Measurements from ENCODE around the gene RSPH4A. TPM values are rescaled to one million over a fixed set of nuclear protein-coding genes. Genes with fewer than 3 reads are reported as not detected.

The RSPH4A gene
- total and polyA plus RNA-seq, 2 experiments from 2014 or later = 0.46 to 0.83 TPM

- no peak for TF ChIP-seq EZH2phosphoT487 (IDR thresholded peaks at IDR 0.05; ENCODE audit: low read depth, severe bottlenecking, unreplicated experiment)
- TF ChIP-seq, protein P1, sequence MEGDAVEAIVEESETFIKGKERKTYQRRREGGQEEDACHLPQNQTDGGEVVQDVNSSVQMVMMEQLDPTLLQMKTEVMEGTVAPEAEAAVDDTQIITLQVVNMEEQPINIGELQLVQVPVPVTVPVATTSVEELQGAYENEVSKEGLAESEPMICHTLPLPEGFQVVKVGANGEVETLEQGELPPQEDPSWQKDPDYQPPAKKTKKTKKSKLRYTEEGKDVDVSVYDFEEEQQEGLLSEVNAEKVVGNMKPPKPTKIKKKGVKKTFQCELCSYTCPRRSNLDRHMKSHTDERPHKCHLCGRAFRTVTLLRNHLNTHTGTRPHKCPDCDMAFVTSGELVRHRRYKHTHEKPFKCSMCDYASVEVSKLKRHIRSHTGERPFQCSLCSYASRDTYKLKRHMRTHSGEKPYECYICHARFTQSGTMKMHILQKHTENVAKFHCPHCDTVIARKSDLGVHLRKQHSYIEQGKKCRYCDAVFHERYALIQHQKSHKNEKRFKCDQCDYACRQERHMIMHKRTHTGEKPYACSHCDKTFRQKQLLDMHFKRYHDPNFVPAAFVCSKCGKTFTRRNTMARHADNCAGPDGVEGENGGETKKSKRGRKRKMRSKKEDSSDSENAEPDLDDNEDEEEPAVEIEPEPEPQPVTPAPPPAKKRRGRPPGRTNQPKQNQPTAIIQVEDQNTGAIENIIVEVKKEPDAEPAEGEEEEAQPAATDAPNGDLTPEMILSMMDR (IDR thresholded peaks at IDR 0.05; ENCODE audit: poor library complexity) = no peak
- no peak for TF ChIP-seq EZH2 (IDR thresholded peaks at IDR 0.05; ENCODE audit: borderline replicate concordance)
- DNase-seq (ENCODE audit: low spot score) = no peak
- H3K9me2 ChIP-seq (replicated peaks; ENCODE audit: insufficient read depth) = no peaks in the 10 kb centered on the region
- H3K27ac ChIP-seq = no peak overlapping the region
- H4K20me1 ChIP-seq (ENCODE audit: insufficient read depth, poor library complexity, severe bottlenecking) = no peaks in the 10 kb centered on the region
- H3K27me3 ChIP-seq = no peaks in the 10 kb centered on the region
- no peak overlapping the region for H2AFZ ChIP-seq
- no peaks in the 10 kb centered on the region for H3K4me1 ChIP-seq (ENCODE audit: insufficient read depth)
- WGBS (ENCODE audit: low lambda C conversion rate, missing lambda C conversion rate) = 41% methylated on average over 5 of the region's 5 CpGs
- H3K79me2 ChIP-seq = no peaks in the 10 kb centered on the region
- H3K36me3 ChIP-seq (replicated peaks; ENCODE audit: insufficient read depth, low read depth) = no peaks in the 10 kb centered on the region
- H3K9me3 ChIP-seq (ENCODE audit: low read depth) = no peaks in the 10 kb centered on the region
- H3K4me2 ChIP-seq = no peak overlapping the region
- H3K4me3 ChIP-seq = no peak overlapping the region
Observed at GRCh38 chr6:116648156-116648555, 31.9 kb downstream of the RSPH4A start.

GRCh38 chr6:116649129-116649528 is 32.9 kb downstream of the RSPH4A start:
- WGBS (ENCODE audit: low lambda C conversion rate, missing lambda C conversion rate) = 85% methylated on average over 3 of the region's 3 CpGs
- Histone ChIP-seq H3K4me1 (ENCODE audit: insufficient read depth) (no peaks in the 10 kb centered on the region), H3K4me2 (no peak overlapping the region), H3K9me3 (ENCODE audit: low read depth) (no peaks in the 10 kb centered on the region), H3K79me2 (no peaks in the 10 kb centered on the region), H3K27ac (no peak overlapping the region), H3K27me3 (no peaks in the 10 kb centered on the region), H3K4me3 (no peak overlapping the region), H4K20me1 (ENCODE audit: insufficient read depth, poor library complexity, severe bottlenecking) (no peaks in the 10 kb centered on the region), H2AFZ (no peak overlapping the region), H3K9me2 (replicated peaks; ENCODE audit: insufficient read depth) (no peaks in the 10 kb centered on the region), H3K36me3 (replicated peaks; ENCODE audit: insufficient read depth, low read depth) (no peaks in the 10 kb centered on the region)
- no peak for TF ChIP-seq EZH2phosphoT487 (IDR thresholded peaks at IDR 0.05; ENCODE audit: low read depth, severe bottlenecking, unreplicated experiment)
- TF ChIP-seq EZH2 (IDR thresholded peaks at IDR 0.05; ENCODE audit: borderline replicate concordance) = no peak
- TF ChIP-seq, protein P1 (IDR thresholded peaks at IDR 0.05; ENCODE audit: poor library complexity) = no peak
- DNase-seq (ENCODE audit: low spot score) = no peak

DNA sequence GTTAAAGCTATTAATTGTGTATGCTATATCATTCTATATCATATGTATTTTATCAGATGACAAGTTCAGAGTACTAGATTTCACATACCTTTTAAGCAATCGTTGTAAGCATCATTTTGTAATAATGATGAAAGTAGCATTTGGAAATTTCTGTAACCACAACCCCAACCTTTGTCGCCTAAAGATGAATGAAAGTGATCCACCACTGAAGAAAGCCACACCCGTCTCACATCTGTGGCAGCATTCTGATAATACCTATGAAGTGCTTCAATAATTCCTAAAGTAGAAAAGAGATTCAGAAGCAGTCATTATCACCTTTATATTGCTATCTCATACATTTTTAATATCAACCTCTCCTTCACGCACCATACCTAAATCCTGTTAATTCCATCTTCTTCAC is 35.6 kb downstream of the RSPH4A start:
- TF ChIP-seq EZH2 (IDR thresholded peaks at IDR 0.05; ENCODE audit: borderline replicate concordance) (no peak), EZH2phosphoT487 (IDR thresholded peaks at IDR 0.05; ENCODE audit: low read depth, severe bottlenecking, unreplicated experiment) (no peak)
- TF ChIP-seq, protein P1 (IDR thresholded peaks at IDR 0.05; ENCODE audit: poor library complexity) = no peak
- Histone ChIP-seq H3K9me2 (replicated peaks; ENCODE audit: insufficient read depth) (no peaks in the 10 kb centered on the region), H3K79me2 (no peaks in the 10 kb centered on the region), H3K4me3 (no peak overlapping the region), H4K20me1 (ENCODE audit: insufficient read depth, poor library complexity, severe bottlenecking) (no peaks in the 10 kb centered on the region), H3K27ac (no peak overlapping the region), H3K4me1 (ENCODE audit: insufficient read depth) (no peaks in the 10 kb centered on the region), H3K9me3 (ENCODE audit: low read depth) (no peaks in the 10 kb centered on the region), H2AFZ (no peak overlapping the region), H3K4me2 (no peak overlapping the region), H3K36me3 (replicated peaks; ENCODE audit: insufficient read depth, low read depth) (no peaks in the 10 kb centered on the region), H3K27me3 (no peaks in the 10 kb centered on the region)
- DNase-seq (ENCODE audit: low spot score) = no peak
- WGBS (ENCODE audit: low lambda C conversion rate, missing lambda C conversion rate) = 95% methylated on average over 4 of the region's 4 CpGs

DNA sequence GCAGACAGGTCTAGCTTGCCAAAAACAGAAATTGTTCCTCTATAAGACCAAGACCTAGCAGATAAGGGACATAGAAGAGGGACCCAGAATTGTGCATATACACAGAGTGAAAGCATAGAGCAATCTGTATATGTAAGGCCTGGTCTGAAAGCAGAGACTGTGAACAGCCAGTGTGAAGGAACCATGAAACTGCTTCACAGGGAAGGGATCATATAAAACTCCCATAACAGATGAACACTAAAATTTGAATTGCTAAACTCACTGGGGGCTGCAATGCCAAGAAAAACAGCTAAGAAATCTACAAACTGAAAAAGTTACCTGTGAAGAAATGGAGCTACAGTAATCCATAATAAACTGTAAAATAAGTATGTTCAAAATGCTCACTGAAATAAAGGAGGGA is 45.3 kb downstream of the RSPH4A start:
- Histone ChIP-seq H4K20me1 (ENCODE audit: insufficient read depth, poor library complexity, severe bottlenecking) (no peaks in the 10 kb centered on the region), H3K9me3 (ENCODE audit: low read depth) (no peaks in the 10 kb centered on the region), H2AFZ (no peak overlapping the region), H3K79me2 (peaks cover 54% of the 10 kb centered on the region), H3K4me3 (no peak overlapping the region), H3K4me2 (no peak overlapping the region), H3K27ac (no peak overlapping the region), H3K36me3 (replicated peaks; ENCODE audit: insufficient read depth, low read depth) (no peaks in the 10 kb centered on the region), H3K27me3 (no peaks in the 10 kb centered on the region), H3K4me1 (ENCODE audit: insufficient read depth) (peaks cover 11% of the 10 kb centered on the region), H3K9me2 (replicated peaks; ENCODE audit: insufficient read depth) (no peaks in the 10 kb centered on the region)
- TF ChIP-seq, protein P1 (IDR thresholded peaks at IDR 0.05; ENCODE audit: poor library complexity) = no peak
- TF ChIP-seq EZH2phosphoT487 (IDR thresholded peaks at IDR 0.05; ENCODE audit: low read depth, severe bottlenecking, unreplicated experiment) = no peak
- no peak for TF ChIP-seq EZH2 (IDR thresholded peaks at IDR 0.05; ENCODE audit: borderline replicate concordance)
- no peak for DNase-seq (ENCODE audit: low spot score)

Data from hepatocyte (in vitro differentiated cells).